Testis (tissue), 2 donors: ENCODE measurements around the gene C14orf93.

Source experiments
- POLR2A ChIP-seq: fragments of 450-650 bp; IDR thresholded peaks from one replicate; pipeline ENCODE4 v1.6.1; 2017; ENCODE audit warnings: antibody characterized with exemption, mild to moderate bottlenecking, moderate library complexity
- TF ChIP-seq, protein P1 (sequence below), 3 experiments: fragments of 450-650 bp in 2 of 3; fragments of 200-600 bp in 1 of 3; sonication (generic) in 1 of 3; IDR thresholded peaks; one replicate each; pipeline ENCODE4 v1.5.1; 2016 to 2019; ENCODE audit warnings: antibody characterized with exemption in 3 of 3, mild to moderate bottlenecking in 2 of 3, moderate library complexity in 1 of 3

DNA sequence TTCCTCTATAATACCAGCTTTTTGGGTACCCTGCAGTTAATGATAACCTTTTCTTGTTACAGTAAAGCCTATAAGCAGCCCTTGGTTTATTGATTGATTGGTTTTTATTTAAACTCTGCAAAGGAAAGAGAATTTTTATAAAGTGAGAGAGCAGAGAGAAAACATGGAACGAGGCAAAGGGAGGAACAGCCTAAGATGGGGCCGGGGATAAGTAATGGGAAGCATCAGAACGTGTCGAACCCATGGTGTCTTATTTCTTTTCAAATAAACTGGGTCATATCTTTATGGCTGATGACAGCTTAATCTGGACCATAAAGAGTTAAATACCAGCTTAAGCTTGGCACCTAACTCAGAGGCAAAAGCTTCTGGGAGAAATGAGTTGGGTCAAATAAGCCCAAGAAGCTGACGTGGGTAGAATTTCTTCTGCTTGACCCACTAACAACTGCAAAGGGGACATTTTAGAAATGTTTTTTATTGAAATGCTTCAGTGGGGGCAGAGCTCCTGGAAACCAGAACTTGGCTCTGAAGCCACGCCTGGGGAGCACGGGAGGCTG is 12.0 kb upstream of the C14orf93 start:
- TF ChIP-seq, protein P1, sequence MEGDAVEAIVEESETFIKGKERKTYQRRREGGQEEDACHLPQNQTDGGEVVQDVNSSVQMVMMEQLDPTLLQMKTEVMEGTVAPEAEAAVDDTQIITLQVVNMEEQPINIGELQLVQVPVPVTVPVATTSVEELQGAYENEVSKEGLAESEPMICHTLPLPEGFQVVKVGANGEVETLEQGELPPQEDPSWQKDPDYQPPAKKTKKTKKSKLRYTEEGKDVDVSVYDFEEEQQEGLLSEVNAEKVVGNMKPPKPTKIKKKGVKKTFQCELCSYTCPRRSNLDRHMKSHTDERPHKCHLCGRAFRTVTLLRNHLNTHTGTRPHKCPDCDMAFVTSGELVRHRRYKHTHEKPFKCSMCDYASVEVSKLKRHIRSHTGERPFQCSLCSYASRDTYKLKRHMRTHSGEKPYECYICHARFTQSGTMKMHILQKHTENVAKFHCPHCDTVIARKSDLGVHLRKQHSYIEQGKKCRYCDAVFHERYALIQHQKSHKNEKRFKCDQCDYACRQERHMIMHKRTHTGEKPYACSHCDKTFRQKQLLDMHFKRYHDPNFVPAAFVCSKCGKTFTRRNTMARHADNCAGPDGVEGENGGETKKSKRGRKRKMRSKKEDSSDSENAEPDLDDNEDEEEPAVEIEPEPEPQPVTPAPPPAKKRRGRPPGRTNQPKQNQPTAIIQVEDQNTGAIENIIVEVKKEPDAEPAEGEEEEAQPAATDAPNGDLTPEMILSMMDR (IDR thresholded peaks at IDR 0.05), result no peak
- no peak for TF ChIP-seq POLR2A
